ENCODE measurements around the gene FANCM. TPM values are rescaled to one million over a fixed set of nuclear protein-coding genes. Genes with fewer than 3 reads are reported as not detected.

FANCM gene, protein sequence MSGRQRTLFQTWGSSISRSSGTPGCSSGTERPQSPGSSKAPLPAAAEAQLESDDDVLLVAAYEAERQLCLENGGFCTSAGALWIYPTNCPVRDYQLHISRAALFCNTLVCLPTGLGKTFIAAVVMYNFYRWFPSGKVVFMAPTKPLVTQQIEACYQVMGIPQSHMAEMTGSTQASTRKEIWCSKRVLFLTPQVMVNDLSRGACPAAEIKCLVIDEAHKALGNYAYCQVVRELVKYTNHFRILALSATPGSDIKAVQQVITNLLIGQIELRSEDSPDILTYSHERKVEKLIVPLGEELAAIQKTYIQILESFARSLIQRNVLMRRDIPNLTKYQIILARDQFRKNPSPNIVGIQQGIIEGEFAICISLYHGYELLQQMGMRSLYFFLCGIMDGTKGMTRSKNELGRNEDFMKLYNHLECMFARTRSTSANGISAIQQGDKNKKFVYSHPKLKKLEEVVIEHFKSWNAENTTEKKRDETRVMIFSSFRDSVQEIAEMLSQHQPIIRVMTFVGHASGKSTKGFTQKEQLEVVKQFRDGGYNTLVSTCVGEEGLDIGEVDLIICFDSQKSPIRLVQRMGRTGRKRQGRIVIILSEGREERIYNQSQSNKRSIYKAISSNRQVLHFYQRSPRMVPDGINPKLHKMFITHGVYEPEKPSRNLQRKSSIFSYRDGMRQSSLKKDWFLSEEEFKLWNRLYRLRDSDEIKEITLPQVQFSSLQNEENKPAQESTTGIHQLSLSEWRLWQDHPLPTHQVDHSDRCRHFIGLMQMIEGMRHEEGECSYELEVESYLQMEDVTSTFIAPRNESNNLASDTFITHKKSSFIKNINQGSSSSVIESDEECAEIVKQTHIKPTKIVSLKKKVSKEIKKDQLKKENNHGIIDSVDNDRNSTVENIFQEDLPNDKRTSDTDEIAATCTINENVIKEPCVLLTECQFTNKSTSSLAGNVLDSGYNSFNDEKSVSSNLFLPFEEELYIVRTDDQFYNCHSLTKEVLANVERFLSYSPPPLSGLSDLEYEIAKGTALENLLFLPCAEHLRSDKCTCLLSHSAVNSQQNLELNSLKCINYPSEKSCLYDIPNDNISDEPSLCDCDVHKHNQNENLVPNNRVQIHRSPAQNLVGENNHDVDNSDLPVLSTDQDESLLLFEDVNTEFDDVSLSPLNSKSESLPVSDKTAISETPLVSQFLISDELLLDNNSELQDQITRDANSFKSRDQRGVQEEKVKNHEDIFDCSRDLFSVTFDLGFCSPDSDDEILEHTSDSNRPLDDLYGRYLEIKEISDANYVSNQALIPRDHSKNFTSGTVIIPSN (N-terminal part only)
- 1 to 10 TPM; 3.8 to 9.1 (median 6.0) TPM for total RNA-seq

DNA sequence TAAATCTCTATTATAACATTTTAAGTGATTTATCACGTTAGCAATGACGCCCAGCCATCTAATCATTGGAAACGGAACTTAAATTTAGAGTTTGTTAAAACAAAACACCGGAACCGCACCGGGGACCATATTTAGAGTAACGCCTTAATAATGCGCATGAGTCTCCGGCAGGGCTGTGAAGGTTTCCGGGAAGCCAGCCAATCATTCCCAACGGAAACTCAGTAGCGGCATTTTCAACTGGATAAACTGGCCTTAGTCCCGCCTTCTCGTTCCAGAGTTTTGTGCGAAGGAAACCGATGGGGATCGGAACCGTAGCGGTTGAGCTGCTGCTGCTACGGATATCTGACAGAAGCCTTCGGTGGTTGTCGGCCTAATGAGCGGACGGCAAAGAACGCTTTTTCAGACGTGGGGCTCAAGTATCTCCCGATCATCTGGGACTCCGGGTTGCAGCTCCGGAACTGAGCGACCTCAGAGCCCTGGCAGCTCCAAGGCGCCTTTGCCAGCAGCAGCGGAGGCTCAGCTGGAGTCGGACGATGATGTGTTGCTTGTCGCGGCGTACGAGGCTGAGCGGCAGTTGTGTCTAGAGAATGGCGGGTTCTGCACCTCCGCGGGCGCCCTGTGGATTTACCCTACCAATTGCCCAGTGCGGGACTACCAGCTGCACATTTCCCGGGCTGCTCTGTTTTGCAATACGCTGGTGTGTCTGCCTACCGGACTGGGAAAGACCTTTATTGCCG, at the start of gene FANCM:
Gene FANCM, plus strand, starts transcription at position 272 of the 737 bp plus-strand sequence. Its CDS starts 102 bp downstream, at position 374.
- WGBS, 2 donors, result 0 to 1% methylated on average over 48 of the region's 48 CpGs
- H3K4me3 ChIP-seq (ENCODE audit: low read depth, poor library complexity, severe bottlenecking), result peak within 1 kb of the TSS; percentile 66
- intact Hi-C loops (cut with DNase I; ENCODE audit: low total_unique reads), result no loop called here
- DNase-seq (ENCODE audit: low spot score in 2 of 2), result peak; percentile 97 to 98
- TF ChIP-seq POLR2A (IDR thresholded peaks at IDR 0.05), result no peak
- TF ChIP-seq, protein P1, sequence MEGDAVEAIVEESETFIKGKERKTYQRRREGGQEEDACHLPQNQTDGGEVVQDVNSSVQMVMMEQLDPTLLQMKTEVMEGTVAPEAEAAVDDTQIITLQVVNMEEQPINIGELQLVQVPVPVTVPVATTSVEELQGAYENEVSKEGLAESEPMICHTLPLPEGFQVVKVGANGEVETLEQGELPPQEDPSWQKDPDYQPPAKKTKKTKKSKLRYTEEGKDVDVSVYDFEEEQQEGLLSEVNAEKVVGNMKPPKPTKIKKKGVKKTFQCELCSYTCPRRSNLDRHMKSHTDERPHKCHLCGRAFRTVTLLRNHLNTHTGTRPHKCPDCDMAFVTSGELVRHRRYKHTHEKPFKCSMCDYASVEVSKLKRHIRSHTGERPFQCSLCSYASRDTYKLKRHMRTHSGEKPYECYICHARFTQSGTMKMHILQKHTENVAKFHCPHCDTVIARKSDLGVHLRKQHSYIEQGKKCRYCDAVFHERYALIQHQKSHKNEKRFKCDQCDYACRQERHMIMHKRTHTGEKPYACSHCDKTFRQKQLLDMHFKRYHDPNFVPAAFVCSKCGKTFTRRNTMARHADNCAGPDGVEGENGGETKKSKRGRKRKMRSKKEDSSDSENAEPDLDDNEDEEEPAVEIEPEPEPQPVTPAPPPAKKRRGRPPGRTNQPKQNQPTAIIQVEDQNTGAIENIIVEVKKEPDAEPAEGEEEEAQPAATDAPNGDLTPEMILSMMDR (IDR thresholded peaks at IDR 0.05), result no peak

DNA sequence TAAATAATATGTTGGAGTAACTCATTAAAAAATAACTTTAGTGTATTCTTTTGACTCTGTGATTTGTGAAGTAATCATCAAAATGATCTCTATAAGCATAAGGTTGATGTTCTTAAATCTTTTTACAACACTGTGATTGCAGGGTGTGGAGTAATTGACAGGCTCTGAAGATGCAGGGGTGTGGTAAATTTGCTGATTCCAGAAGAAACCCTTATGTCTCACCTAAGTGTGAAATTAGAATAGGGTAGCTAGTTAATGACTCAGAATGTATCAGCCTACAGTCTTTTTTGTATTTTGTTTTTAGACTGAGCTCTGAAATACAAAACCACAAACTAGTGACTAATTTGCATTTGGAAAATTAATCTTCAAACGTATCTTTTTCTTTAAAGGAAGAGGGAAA, 45.9 kb upstream of the FANCM start:
- DNase-seq (ENCODE audit: low spot score in 2 of 2), result no peak
- intact Hi-C loops (cut with DNase I; ENCODE audit: low total_unique reads), result no loop called here
- 13 to 28% methylated on average over 1 of the region's 1 CpG for WGBS, 2 donors
- no peak for TF ChIP-seq POLR2A (IDR thresholded peaks at IDR 0.05)
- TF ChIP-seq, protein P1 (IDR thresholded peaks at IDR 0.05), result no peak
- H3K4me3 ChIP-seq (ENCODE audit: low read depth, poor library complexity, severe bottlenecking), result no peak overlapping the region

DNA sequence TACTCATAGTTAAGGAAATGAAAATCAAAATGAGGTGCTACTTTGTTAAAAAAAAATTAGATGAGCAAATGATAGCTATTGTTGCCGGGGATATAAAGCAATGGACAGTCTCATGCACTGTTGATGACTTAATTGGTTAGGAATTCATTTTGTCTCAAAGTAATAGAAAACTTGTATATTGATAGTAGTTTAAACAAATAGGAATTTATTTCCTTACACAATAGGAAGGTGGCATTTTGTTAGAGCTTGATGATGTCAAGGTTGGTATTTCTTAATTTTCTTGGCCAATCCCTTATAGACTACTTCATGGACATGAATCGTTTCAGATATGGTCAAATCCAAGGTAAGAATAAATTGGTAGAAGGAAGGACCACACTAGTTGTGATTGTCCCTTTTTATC, 44.0 kb upstream of the FANCM start:
- 84% methylated on average over 2 of the region's 2 CpGs for WGBS, 2 donors
- no peak overlapping the region for H3K4me3 ChIP-seq (ENCODE audit: low read depth, poor library complexity, severe bottlenecking)
- DNase-seq (ENCODE audit: low spot score in 2 of 2), result no peak
- TF ChIP-seq POLR2A (IDR thresholded peaks at IDR 0.05), result no peak
- TF ChIP-seq, protein P1 (IDR thresholded peaks at IDR 0.05), result no peak
- intact Hi-C loops (cut with DNase I; ENCODE audit: low total_unique reads), result no loop called here

DNA sequence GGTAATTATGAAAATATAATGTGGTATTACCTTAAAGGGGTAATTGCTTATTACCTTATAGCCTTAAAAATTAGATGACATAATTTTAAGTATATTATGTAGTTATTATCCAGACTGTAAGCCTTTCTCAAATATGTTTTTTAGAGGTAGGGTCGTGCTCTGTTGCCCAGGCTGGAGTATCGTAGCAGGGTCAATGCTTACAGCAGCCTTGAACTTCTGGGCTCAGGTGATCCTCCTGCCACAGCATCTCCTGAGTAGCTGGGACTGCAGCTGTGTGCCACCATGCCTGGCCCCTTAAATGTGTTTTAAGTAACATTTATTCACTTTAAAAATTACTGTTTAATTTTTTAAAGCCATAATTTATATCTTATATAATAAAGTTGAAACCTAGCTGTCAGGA, 41.5 kb upstream of the FANCM start:
- TF ChIP-seq, protein P1 (IDR thresholded peaks at IDR 0.05), result no peak
- TF ChIP-seq POLR2A (IDR thresholded peaks at IDR 0.05), result no peak
- no peak for DNase-seq (ENCODE audit: low spot score in 2 of 2)
- no peak overlapping the region for H3K4me3 ChIP-seq (ENCODE audit: low read depth, poor library complexity, severe bottlenecking)
- 96 to 100% methylated on average over 2 of the region's 2 CpGs for WGBS, 2 donors
- intact Hi-C loops (cut with DNase I; ENCODE audit: low total_unique reads), result no loop called here

DNA sequence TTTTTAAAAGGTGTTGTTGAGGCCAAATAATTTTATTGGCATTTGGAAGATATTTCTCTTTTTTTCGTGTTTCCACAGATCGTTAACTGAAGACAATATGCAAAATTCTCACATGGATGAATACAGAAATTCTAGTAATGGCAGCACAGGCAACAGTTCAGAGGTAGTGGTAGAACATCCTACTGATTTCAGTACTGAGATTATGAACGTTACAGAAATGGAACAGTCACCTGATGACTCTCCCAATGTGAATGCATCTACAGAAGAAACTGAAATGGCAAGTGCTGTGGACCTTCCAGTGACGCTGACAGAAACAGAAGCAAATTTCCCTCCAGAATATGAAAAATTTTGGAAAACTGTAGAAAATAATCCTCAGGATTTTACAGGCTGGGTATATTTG, 40.6 kb upstream of the FANCM start:
- intact Hi-C loops (cut with DNase I; ENCODE audit: low total_unique reads), result no loop called here
- no peak overlapping the region for H3K4me3 ChIP-seq (ENCODE audit: low read depth, poor library complexity, severe bottlenecking)
- DNase-seq (ENCODE audit: low spot score in 2 of 2), result no peak
- 88 to 90% methylated on average over 4 of the region's 4 CpGs for WGBS, 2 donors
- no peak for TF ChIP-seq POLR2A (IDR thresholded peaks at IDR 0.05)
- TF ChIP-seq, protein P1 (IDR thresholded peaks at IDR 0.05), result no peak
